Stimulated activated CD4-positive, alpha-beta T cell treated with anti-CD3 and anti-CD28 coated beads, Interleukin-2, amount 100 ng/mL, for 24 hours (primary cell): ENCODE results near the gene CTCF.

Source experiments
- DNase-seq, 2 donors: peaks; one replicate each; pipeline ENCODE4 v3.0.0-alpha.2; 2020

Gene CTCF

DNA sequence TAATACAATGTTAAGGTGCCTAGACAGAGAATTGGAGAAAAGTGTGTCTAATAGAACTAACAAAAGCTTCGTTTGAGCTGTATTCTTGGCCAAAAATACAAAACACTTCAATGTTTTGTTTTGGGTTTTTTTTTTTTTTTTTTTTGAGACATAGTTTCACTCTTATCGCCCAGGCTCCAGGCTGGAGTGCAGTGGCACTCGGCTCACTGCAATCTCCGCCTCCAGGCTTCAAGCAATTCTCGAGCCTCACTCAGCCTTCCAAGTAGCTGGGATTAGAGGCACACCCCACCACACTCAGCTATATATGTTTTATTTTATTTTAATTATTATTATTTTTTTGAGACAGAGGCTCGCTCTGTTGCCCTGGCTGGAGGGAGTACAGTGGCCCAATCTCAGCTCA, 44.3 kb downstream of the CTCF start:
- no peak for DNase-seq

DNA sequence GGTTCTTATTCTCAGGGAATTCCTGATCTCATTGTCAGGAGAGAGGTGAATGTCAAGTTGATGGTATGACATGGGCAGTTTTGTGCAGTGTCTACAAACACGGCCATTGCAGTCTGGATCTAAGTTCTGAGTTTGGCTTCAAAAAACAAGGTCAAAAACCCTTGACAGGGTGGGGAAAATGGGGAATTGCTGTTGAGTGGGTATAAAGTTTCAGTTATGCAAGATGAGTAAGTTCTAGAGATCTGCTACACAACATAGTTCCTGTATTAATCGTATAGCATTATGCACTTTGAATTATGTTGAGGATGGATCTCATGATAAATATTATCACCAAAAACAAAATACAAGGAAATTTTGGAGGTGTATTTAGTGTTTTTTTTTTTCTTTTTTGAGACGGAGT, 46.0 kb downstream of the CTCF start:
- no peak for DNase-seq

DNA sequence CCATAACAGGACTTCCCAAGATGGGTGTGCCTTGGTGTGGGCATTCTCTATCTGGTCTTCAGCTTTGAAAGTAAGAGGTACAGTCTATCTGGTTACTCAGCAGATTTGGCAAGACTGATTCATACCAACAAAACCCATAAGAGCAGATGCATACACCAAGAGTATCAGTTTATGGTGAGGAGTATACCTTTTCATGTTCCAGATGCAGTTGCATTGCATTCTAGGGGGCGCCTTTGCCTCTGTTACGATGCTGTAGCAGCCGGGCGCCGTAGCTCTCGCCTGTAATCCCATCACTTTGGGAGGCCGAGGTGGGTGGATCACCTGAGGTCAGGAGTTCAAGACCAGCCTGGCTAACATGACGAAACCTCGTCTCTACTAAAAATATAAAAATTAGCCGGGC, 51.5 kb downstream of the CTCF start:
- DNase-seq, result peak in 1 of 2 donors; percentile 19

DNA sequence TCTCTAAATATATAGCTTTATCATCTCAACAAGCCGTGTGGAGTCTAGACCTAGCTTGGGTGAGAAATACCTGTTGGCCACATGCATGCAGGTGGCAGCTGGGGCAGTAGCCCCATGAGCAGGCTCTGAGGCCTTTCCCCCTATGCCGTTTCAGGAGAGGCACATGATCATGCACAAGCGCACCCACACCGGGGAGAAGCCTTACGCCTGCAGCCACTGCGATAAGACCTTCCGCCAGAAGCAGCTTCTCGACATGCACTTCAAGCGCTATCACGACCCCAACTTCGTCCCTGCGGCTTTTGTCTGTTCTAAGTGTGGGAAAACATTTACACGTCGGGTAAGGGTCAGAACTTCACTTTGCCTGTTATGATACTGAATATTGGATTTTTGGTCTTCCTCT, 65.9 kb downstream of the CTCF start:
- DNase-seq, result no peak

DNA sequence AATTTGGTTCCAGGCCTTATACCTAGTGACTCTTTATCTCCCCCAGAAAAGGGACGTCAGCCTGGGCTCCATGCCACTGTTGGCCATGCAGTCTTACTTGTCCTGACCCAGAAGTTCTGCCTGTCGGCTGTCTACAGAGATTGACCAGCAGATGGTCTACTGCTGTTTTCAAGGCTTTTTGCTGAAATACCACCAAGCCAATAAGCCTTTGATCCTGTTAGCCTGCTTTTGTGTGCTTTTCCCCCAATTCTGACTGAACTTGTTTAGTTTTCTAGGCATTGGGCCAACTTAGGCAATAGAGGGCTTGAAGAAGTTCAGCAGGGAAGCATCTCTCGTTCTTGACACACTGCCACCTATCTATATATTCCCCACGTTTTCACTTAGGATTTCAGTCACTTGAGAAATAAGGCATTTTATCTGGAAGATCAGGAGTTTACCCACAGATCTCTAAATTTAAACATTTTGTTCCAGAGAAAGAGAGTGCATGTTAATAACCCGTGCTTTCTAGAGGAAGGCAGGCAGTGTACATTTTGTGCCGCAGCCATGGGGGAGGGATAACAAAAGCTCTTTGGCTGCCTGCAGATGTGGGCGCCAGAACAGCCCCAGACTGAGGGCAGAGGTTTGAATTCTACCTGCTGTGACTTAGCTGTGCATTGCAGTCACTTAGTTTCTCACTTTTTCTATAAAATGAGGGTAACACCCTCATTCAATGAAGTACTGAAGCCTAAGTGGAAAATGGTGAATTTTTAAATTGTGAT, 70.3 kb downstream of the CTCF start:
- no peak for DNase-seq

DNA sequence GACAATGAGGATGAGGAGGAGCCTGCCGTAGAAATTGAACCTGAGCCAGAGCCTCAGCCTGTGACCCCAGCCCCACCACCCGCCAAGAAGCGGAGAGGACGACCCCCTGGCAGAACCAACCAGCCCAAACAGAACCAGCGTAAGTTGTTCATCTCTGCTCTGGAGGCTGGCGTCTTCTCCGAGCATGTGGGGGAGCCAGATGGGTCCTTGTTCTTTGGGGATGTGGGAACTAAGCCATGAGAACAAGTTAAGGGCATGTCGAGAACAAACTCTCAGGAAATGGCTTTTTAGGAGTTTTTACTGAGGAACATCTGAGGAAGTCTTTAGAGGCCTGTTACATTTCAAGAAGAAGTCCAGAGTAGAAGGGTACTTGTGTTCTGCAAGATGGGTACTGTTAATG, 74.4 kb downstream of the CTCF start:
- no peak for DNase-seq

DNA sequence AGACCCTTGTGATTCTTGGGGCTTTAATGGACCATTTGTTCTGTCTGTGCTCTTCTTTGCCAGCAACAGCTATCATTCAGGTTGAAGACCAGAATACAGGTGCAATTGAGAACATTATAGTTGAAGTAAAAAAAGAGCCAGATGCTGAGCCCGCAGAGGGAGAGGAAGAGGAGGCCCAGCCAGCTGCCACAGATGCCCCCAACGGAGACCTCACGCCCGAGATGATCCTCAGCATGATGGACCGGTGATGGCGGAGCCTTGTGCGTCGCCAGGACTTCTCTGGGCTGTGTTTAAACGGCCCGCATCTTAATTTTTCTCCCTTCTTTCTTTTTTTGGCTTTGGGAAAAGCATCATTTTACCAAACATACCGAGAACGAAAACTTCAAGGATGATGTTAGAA, 75.3 kb downstream of the CTCF start:
- DNase-seq, result no peak

DNA sequence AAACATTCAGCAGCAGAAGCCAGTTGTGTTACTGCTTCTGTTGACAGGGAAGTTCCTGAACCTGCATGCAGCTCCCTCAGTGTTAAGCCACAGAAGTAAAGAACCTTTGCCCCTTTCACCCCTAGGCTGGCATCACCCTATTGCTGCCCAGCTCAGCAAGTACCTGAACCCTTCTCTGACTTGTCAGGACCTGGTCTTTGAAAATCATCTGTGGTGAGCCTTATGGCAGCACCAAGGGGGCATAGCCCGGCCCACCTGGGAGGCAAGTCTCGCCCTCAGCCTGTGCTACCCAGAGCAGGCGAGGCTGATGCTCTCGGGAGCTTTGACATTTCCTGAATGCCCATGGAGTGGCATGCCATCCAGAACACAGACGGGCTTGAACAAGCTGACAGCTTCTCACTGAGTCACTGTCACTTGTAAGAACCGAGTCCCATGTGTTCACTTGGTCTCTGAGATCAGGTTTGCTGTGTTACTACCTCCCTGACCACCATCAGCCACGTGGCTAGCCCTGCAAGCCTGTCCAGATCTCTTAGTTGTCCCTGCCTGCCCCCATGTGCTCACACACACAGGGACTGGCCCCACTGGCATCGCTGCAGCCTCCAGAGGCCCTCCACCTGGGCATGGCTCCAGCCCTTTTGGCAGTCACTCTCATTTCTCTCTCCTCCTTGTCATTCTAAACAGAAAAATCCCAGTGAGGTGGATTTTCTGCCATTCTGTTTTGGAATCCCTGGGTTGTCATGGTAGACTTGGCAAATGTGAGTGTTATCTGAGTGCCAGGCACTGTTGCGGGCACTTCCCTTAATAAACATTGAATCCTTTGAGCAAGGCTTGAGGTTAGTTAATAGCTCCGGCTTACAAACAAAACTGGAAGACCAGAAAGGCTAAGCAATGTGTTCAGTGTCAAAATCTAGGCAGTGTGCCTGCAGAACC, 79.7 kb downstream of the CTCF start:
- DNase-seq, result no peak

DNA sequence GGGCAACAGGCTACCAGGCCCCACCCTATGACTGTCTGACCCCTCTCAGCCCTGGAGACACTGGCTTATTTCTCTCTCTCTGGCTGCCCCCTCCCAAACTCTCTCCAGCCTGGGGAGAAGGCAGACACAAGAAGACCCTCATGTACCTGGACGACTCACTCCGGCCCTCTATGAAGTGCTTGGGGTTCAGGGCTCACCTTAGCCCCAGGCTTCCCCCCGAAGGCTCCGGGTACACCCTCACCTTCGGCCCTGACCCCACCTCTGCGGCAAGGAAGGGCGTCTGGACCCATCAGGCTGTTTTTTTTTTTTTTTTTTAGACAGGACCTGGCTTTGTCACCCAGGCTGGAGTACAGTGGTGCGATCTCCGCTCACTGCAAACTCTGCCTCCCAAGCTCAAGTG, 81.7 kb downstream of the CTCF start:
- DNase-seq, result no peak

DNA sequence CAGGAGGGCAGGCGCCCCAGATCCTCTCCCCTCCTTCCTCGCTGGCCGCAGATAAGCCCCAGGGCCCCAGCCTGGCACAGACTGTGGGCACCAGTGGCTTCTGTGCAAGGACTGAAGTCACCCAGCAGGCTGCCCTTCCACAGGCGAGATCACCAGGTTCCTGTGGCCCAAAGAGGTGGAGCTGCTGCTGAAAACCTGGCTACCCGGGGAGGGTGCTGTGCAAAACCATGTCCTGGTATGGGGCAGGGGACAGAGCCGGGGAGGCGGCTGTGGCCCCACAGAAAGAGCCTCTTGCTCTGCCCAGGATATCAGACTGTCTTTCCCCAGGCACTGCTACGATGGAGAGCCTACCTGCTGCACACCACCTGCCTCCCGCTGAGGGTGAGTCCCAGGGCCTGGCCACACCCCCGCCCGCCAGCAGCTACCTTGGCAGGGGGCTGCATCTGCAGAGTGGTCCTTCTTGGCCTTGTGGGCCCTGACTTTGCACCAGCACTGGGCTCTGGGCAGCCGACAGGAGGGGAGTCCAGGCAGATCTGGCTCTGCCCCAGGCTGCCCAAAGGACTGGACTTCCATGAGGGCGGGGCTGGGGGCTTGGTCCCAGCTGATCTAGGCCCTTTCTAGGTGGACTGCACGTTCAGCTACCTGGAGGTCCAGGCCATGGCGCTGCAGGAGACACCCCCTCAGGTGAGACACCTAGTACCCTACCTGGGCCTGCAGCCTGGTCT, 83.2 kb downstream of the CTCF start:
- DNase-seq, result no peak

DNA sequence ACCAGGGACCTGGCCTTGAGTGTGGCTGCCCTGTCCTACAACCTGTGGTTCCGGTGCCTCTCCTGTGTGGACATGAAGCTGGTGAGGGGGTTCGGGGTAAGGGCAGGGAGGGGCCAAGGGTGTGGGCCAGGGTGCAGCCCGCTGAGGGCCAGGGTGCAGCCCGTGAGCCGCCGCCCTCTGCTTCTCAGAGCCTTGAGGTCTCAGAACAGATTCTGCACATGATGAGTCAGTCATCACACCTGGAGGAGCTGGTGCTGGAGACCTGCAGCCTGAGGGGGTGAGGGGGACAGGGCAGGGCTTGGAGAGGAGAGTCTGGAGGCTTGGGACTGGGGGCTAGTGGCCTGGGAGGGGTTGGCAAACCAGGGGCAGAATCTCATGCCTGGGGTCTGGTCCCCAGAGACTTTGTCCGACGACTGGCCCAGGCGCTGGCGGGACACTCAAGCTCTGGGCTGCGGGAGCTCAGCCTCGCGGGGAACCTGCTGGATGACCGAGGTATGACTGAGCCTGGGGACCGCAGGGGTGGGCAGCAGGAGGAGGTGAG, 84.9 kb downstream of the CTCF start:
- no peak for DNase-seq

DNA sequence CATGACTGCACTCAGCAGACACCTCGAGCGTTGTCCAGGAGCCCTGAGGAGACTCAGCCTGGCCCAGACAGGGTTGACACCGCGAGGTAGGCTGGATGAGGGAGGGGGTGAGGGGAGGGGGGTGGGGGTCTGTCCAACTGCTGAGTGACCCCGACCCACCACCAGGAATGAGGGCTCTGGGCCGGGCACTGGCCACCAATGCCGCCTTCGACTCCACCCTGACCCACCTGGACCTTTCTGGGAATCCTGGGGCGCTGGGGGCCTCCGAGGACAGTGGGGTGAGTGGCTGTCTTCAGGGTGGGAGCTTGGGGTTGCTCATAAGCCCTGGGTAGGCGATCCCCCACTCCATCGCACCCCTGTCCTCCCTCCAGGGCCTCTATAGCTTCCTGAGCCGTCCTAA, 85.4 kb downstream of the CTCF start:
- DNase-seq, result no peak

DNA sequence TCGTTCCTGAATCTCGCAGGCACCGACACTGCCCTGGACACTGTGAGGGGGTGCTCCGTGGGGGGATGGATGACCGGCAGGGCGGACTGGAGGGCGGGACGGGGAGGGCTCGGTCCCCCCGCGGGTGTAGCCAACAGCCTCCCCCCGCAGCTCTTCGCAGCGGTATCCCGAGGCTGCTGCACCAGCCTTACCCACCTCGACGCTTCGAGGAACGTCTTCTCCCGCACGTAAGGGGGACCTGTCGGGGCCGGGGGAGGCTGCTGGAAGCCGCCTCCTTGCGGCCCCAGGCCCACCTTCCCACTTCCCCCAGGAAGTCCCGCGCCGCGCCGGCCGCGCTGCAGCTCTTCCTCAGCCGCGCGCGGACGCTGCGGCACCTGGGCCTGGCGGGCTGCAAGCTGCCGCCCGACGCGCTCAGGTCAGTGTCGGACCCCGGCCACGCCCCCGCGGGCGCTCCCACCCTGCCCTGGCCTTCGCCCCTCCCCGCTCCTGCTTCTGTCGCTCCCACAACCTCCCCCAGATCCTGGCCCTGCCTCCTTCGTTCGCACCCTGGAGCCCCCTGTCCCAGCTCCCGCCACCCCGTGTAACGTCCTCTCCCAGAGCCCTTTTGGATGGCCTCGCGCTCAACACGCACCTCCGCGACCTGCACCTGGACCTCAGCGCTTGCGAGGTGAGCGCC, 85.9 kb downstream of the CTCF start:
- DNase-seq, result no peak

DNA sequence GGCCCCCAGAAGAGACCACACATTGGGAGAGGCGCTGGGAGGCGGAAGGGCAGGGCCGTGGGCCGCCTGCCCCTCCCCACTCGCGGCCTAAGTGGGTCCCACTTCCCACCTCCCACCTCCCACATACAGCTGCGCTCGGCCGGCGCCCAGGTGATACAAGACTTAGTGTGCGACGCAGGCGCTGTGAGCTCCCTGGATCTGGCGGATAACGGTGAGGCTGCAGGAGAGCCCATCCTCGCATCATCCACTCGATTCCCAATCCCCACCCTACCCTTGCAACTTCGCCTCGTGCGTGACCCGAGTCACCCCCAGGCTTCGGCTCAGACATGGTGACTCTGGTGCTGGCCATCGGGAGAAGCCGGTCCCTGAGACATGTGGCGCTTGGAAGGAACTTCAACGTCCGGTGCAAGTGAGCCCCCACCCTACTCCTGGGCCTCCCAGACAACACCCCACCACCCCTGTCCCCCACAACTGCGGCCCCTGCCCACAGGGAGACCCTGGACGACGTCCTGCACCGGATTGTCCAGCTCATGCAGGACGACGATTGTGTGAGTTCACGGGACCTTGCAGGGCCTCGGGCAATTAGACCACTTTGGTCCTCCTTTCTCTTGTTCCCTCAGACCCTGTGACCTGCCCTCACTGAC, 86.6 kb downstream of the CTCF start:
- DNase-seq, result no peak

DNA sequence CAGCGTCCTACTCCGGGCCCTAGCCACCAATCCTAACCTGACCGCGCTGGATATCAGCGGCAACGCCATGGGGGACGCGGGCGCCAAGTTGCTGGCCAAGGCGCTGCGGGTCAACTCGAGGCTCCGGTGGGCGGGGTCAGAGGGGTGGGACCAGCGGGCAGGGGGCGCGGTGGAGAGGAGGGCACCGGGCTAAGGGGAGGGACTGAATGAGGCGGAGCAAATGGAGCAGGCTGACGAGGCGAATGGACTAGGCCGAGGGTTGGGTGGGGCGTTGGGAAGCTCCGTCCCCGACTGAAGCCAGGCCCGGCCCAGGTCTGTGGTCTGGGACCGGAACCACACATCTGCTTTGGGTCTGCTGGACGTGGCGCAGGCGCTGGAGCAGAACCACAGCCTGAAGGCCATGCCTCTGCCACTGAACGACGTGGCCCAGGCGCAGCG, 87.2 kb downstream of the CTCF start:
- DNase-seq, result no peak

DNA sequence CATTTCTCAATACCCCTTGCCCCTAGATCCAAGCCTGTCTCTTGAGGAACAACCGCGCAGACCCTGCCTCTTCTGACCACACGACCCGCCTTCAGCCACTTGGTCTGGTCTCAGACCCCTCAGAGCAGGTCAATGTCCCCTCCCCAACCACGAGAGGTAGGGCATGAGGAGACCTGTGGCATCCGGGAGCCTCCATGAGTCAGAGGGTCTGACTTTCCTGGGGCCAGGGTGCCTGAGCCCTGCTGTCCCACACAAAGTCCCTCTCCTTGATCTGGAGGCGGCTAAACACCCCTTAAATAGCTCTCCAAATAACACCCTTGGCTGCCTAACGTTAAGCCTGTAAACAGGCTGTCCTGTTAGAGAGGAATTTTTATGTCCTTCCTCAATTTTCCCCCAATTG, 87.7 kb downstream of the CTCF start:
- DNase-seq, result no peak

DNA sequence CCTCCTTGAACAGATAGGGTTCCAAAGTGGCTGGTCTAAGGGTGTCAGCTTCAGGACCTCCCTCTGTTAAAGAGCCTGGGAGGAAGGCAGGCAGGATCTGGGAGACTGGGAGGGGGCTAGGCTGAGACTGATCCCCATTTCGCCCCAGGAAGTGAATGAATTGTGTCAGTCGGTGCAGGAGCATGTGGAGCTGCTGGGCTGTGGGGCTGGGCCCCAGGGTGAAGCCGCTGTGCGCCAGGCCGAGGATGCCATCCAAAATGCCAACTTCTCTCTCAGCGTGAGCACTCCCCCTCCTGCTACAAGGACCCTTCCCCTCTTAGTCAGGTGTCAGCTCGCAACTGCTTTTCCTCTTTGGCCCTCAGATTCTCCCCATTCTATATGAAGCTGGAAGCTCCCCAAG, 88.7 kb downstream of the CTCF start:
- no peak for DNase-seq

DNA sequence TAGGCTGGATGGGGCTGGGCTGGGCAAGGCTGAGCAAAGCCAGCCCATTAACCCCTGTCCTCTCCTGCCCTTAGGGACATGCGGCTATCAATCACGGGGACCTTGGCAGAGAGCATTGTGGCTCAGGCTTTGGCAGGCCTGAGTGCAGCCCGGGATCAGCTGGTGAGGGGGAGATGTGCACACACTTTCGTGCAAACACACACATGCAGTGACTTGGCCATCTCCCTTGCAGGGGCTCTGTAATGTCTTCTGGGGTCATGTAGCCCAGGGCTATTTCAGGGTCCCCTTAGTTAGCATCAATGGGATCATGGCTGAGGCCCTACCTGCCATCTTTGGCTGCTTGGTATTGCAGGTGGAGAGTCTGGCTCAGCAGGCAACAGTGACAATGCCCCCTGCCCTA, 89.5 kb downstream of the CTCF start:
- no peak for DNase-seq

DNA sequence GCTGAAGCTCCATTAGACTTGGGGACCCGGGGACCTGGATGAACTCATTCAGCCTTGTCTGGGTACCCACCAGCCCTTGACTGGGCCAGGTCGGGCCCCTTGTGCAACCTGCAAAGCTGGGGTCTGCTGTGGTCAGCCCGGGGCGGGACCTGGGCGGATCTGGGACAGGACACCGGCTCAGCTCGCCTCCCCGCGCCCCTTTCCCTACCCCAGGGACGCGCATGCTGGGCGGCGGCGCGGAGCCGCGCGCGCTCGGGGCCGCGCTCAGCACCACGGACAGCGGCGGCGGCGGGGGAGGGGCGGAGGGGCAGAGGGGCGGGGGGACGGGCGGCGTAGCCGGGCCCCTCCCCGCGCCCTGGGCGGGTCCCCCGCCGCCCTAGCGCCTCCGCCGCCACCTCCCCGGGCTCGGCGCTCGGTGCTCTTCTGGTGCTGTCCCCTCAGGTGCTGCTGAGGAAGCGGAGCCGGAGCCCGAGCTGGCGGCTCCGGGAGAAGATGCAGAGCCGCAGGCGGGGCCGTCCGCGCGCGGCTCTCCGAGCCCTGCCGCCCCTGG, 90.3 kb downstream of the CTCF start:
- no peak for DNase-seq

DNA sequence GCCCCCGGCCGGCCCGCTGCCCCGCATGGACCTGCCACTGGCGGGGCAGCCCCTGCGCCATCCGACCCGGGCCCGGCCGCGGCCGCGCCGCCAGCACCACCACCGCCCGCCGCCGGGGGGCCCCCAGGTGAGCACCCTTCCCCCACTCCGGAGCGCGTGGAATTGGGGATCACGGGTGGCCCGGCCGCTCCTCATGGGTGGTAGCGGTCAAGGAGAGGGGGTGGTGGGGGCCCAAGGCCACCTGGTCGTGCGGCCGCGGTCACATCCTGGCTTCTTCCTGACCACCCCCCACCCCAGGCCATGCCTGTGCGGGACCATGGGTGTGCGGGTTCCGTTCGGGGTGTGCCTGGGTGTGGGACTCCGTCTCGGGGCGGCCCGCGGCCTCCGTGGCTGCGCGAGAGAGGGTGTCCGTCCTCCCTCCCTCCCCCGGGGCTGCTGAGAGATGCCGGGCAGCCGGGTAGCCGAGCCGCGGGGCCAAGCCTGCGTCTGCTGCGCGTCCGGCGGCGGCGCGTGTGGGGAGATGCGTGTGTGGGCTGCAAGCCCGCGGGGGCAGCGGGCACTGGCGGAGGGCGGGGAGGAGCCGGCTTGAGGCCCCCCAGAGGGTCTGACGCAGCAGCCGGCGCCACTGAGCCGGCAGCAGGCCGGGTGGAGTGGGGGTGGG, 90.9 kb downstream of the CTCF start:
- DNase-seq, result no peak

DNA sequence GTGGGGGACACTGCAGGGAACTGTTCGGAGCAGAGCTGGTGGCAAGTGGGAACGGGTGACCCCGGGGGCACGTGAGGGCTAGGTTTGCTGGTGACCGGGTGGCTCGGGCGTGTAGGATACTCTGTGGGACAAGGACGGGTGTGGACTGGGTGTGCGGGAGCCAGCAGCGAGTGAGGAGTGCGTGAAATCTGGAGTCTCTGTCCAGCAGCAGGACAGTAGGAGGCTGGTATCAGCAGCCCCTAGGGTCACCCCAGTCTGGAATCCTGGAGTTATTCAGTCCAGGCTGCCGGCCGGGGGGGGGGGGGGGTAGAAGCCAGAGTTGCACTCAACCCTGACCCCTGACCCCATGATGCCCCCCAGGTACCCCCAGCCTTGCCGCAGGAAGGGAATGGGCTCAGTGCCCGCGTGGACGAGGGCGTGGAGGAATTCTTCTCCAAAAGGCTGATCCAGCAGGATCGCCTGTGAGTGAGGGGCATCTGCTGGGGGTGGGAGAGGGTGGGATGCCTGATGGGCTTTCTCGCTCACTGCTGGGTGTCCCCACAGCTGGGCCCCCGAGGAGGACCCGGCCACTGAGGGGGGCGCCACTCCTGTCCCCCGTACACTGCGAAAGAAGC, 91.6 kb downstream of the CTCF start:
- no peak for DNase-seq
